ENCODE measurements around the gene EPN1.

The EPN1 gene

GRCh38 chr19:55676383-55676782 lies 1.4 kb downstream of the EPN1 start:
- no peak; the same call in 1 of the 2 replicates for TF ChIP-seq CTCF (IDR thresholded peaks at IDR 0.05; ENCODE audit: low read depth, low read length)
- no peak for DNase-seq (ENCODE audit: extremely low read depth, low read depth)

- no peak for TF ChIP-seq CTCF (IDR thresholded peaks at IDR 0.05; ENCODE audit: low read depth, low read length)
- no peak for DNase-seq (ENCODE audit: extremely low read depth, low read depth)
Observed at GRCh38 chr19:55676889-55677505, 2.0 kb downstream of the EPN1 start.

- TF ChIP-seq CTCF (IDR thresholded peaks at IDR 0.05; ENCODE audit: low read depth, low read length) = no peak
- DNase-seq (ENCODE audit: extremely low read depth, low read depth) = no peak
Observed at GRCh38 chr19:55677572-55678028, 2.6 kb downstream of the EPN1 start.

GRCh38 chr19:55678121-55678671 lies 3.2 kb downstream of the EPN1 start:
- DNase-seq (ENCODE audit: extremely low read depth, low read depth) = no peak
- TF ChIP-seq CTCF (IDR thresholded peaks at IDR 0.05; ENCODE audit: low read depth, low read length) = no peak

- TF ChIP-seq CTCF (IDR thresholded peaks at IDR 0.05; ENCODE audit: low read depth, low read length) = no peak
- DNase-seq (ENCODE audit: extremely low read depth, low read depth) = no peak
Observed at GRCh38 chr19:55679343-55680257, 4.6 kb downstream of the EPN1 start.

GRCh38 chr19:55680339-55681130 lies 5.5 kb downstream of the EPN1 start:
- TF ChIP-seq CTCF (IDR thresholded peaks at IDR 0.05; ENCODE audit: low read depth, low read length) = no peak
- DNase-seq (ENCODE audit: extremely low read depth, low read depth) = no peak
